Central memory CD8-positive, alpha-beta T cell (primary cell): Measurements from ENCODE around the gene TOB2.
"Not testable (repeated sequence)": the region's sequence is repeated elsewhere in the genome, so short reads cannot be mapped to it uniquely, and the experiment has no call there.

Source experiments
- ATAC-seq: fragments of 150-1000 bp; cut with Tn5 transposase; replicated peaks from 2 replicates; pipeline ENCODE4 v1.10.0; 2022; ENCODE audit warnings: mild to moderate bottlenecking, moderate FRiP score, moderate number of reproducible peaks; ENCODE audit not compliant: poor library complexity, severe bottlenecking; ENCODE audit errors: extremely low read depth
- DNase-seq, 2 donors: peaks; one replicate each; pipeline ENCODE4 v3.0.0; 2021; ENCODE audit warnings: low spot score in 2 of 2
- H3K27ac Mint-ChIP-seq: one replicate; pipeline ENCODE4 v1.8.0; 2022; ENCODE audit warnings: low read depth, mild to moderate bottlenecking, moderate library complexity, mixed read lengths
- H3K27me3 Mint-ChIP-seq: one replicate; pipeline ENCODE4 v1.8.0; 2022; ENCODE audit warnings: mixed read lengths
- H3K36me3 Mint-ChIP-seq: one replicate; pipeline ENCODE4 v1.8.0; 2022; ENCODE audit warnings: mild to moderate bottlenecking, moderate library complexity, mixed read lengths; ENCODE audit not compliant: insufficient read depth
- H3K4me1 Mint-ChIP-seq: one replicate; pipeline ENCODE4 v1.8.0; 2022; ENCODE audit warnings: mixed read lengths
- H3K4me3 Mint-ChIP-seq: one replicate; pipeline ENCODE4 v1.8.0; 2022; ENCODE audit warnings: mild to moderate bottlenecking, moderate library complexity, mixed read lengths
- H3K9me3 Mint-ChIP-seq: one replicate; pipeline ENCODE4 v1.8.0; 2022; ENCODE audit warnings: mixed read lengths

The TOB2 gene

GRCh38 chr22:41407433-41407832, 39.2 kb downstream of the TOB2 start:
- Mint-ChIP-seq H3K36me3 (no peaks in the 10 kb centered on the region), H3K9me3 (no peaks in the 10 kb centered on the region), H3K27me3 (no peaks in the 10 kb centered on the region), H3K4me3 (no peak overlapping the region), H3K27ac (no peak overlapping the region), H3K4me1 (peaks cover 20% of the 10 kb centered on the region)
- DNase-seq (no peak), ATAC-seq (no peak)

GRCh38 chr22:41406410-41406809, 40.2 kb downstream of the TOB2 start:
- no peaks in the 10 kb centered on the region for H3K36me3 Mint-ChIP-seq
- peaks cover 12% of the 10 kb centered on the region for H3K4me1 Mint-ChIP-seq
- no peak overlapping the region for H3K27ac Mint-ChIP-seq
- H3K4me3 Mint-ChIP-seq = no peak overlapping the region
- no peak for DNase-seq
- ATAC-seq = no peak
- no peaks in the 10 kb centered on the region for H3K9me3 Mint-ChIP-seq
- H3K27me3 Mint-ChIP-seq = no peaks in the 10 kb centered on the region

- H3K4me3 Mint-ChIP-seq = no peak overlapping the region
- H3K9me3 Mint-ChIP-seq = no peaks in the 10 kb centered on the region
- no peak for ATAC-seq
- no peaks in the 10 kb centered on the region for H3K36me3 Mint-ChIP-seq
- peaks cover 6% of the 10 kb centered on the region for H3K4me1 Mint-ChIP-seq
- no peak for DNase-seq
- no peaks in the 10 kb centered on the region for H3K27me3 Mint-ChIP-seq
- H3K27ac Mint-ChIP-seq = no peak overlapping the region
Measured at GRCh38 chr22:41405588-41405987, 41.0 kb downstream of the TOB2 start.

- DNase-seq = peak; percentile 71 to 77
- Mint-ChIP-seq H3K4me1 (peaks cover 6% of the 10 kb centered on the region), H3K9me3 (no peaks in the 10 kb centered on the region), H3K4me3 (no peak overlapping the region), H3K27ac (peak overlapping the region; percentile 22), H3K27me3 (no peaks in the 10 kb centered on the region), H3K36me3 (peaks cover 1% of the 10 kb centered on the region)
- ATAC-seq = peak; percentile 97
Measured at GRCh38 chr22:41403532-41404318, 42.9 kb downstream of the TOB2 start.

GRCh38 chr22:41402851-41403250, 43.8 kb downstream of the TOB2 start:
- DNase-seq, H3K4me3 Mint-ChIP-seq, H3K36me3 Mint-ChIP-seq, H3K27me3 Mint-ChIP-seq, H3K27ac Mint-ChIP-seq, H3K4me1 Mint-ChIP-seq, H3K9me3 Mint-ChIP-seq, ATAC-seq: not testable (repeated sequence)

GRCh38 chr22:41401781-41402648, 44.6 kb downstream of the TOB2 start:
- no peak overlapping the region for H3K27ac Mint-ChIP-seq
- no peak for ATAC-seq
- H3K9me3 Mint-ChIP-seq = no peaks in the 10 kb centered on the region
- no peak for DNase-seq
- H3K4me3 Mint-ChIP-seq = no peak overlapping the region
- peaks cover 2% of the 10 kb centered on the region for H3K36me3 Mint-ChIP-seq
- no peaks in the 10 kb centered on the region for H3K27me3 Mint-ChIP-seq
- H3K4me1 Mint-ChIP-seq = peaks cover 6% of the 10 kb centered on the region

- Mint-ChIP-seq H3K27ac (no peak overlapping the region), H3K27me3 (no peaks in the 10 kb centered on the region), H3K4me1 (peaks cover 5% of the 10 kb centered on the region), H3K4me3 (no peak overlapping the region), H3K9me3 (no peaks in the 10 kb centered on the region), H3K36me3 (peaks cover 9% of the 10 kb centered on the region)
- DNase-seq (no peak), ATAC-seq (no peak)
Measured at GRCh38 chr22:41398921-41399320, 47.7 kb downstream of the TOB2 start.

- H3K27ac Mint-ChIP-seq = no peak overlapping the region
- ATAC-seq = no peak
Measured at GRCh38 chr22:41397143-41397811, 49.3 kb downstream of the TOB2 start.

GRCh38 chr22:41395531-41396240, 50.9 kb downstream of the TOB2 start:
- Mint-ChIP-seq H3K27ac (no peak overlapping the region), H3K4me1 (no peaks in the 10 kb centered on the region), H3K36me3 (peaks cover 13% of the 10 kb centered on the region), H3K9me3 (no peaks in the 10 kb centered on the region), H3K27me3 (no peaks in the 10 kb centered on the region), H3K4me3 (no peak overlapping the region)
- ATAC-seq = no peak
- no peak for DNase-seq

More at GRCh38 chr22:41397143-41397811, 49.3 kb downstream of the TOB2 start:
- Mint-ChIP-seq H3K27me3 (no peaks in the 10 kb centered on the region), H3K9me3 (no peaks in the 10 kb centered on the region), H3K4me1 (no peaks in the 10 kb centered on the region), H3K4me3 (no peak overlapping the region), H3K36me3 (peaks cover 12% of the 10 kb centered on the region)
- DNase-seq = no peak

- Mint-ChIP-seq H3K4me1 (no peaks in the 10 kb centered on the region), H3K4me3 (no peak overlapping the region), H3K27ac (no peak overlapping the region), H3K9me3 (no peaks in the 10 kb centered on the region), H3K36me3 (peaks cover 12% of the 10 kb centered on the region), H3K27me3 (no peaks in the 10 kb centered on the region)
- ATAC-seq = no peak
- no peak for DNase-seq
Measured at GRCh38 chr22:41394012-41394356, 52.6 kb downstream of the TOB2 start.

- H3K9me3 Mint-ChIP-seq = no peaks in the 10 kb centered on the region
Measured at GRCh38 chr22:41387341-41387740, 59.3 kb downstream of the TOB2 start.

GRCh38 chr22:41384128-41384527, 62.5 kb downstream of the TOB2 start:
- DNase-seq (no peak), ATAC-seq (no peak)
- Mint-ChIP-seq H3K27me3 (no peaks in the 10 kb centered on the region), H3K9me3 (no peaks in the 10 kb centered on the region), H3K4me3 (peak overlapping the region; percentile 85), H3K4me1 (peaks cover 11% of the 10 kb centered on the region), H3K36me3 (peaks cover 17% of the 10 kb centered on the region), H3K27ac (no peak overlapping the region)

More at GRCh38 chr22:41387341-41387740, 59.3 kb downstream of the TOB2 start:
- Mint-ChIP-seq H3K4me1 (peaks cover 6% of the 10 kb centered on the region), H3K36me3 (peaks cover 10% of the 10 kb centered on the region), H3K27ac (no peak overlapping the region), H3K27me3 (no peaks in the 10 kb centered on the region), H3K4me3 (no peak overlapping the region)
- no peak for ATAC-seq
- no peak for DNase-seq
